K562 (cell line): ENCODE data around the gene STUM. TPM values are rescaled to one million over a fixed set of nuclear protein-coding genes. Genes with fewer than 3 reads are reported as not detected.
A peak's percentile ranks its signal among the peaks of the same experiment; 100 is the strongest.

ENCODE experiments used
- ATAC-seq: fragments of 200-7000 bp; cut with Tn5 transposase; 3 replicates; pipeline ENCODE4 v1.9.1; 2020; ENCODE audit warnings: moderate library complexity
- BruUV-seq: library from RNA; stranded (reverse); fragments of 400-500 nt; replicated peaks from 2 replicates; lab custom pipeline; 2021; lab: Mats Ljungman, UMichigan
- CTCF ChIA-PET: fragments of 300-600 bp; formaldehyde crosslinking; extraction: SDS; loops from one replicate; lab custom pipeline; 2021; ENCODE audit warnings: low intra/inter-chr PET ratio; lab: Yijun Ruan, JAX
- POLR2A ChIA-PET: fragments of 300-600, 350-650 bp; sonication (Branson Sonifier 250); formaldehyde crosslinking; extraction: SDS; loops from one replicate; lab custom pipeline; 2021; ENCODE audit warnings: antibody characterized with exemption, inconsistent platforms; lab: Yijun Ruan, JAX
- DNase-seq, 4 experiments: peaks; one replicate each; pipeline versions ENCODE4 v3.0.0 to v3.0.0-alpha.2; 2011 to 2018; ENCODE audit warnings: low spot score in 3 of 4, mixed read lengths in 3 of 4; ENCODE audit errors: extremely low read depth in 1 of 4
- FAIRE-seq: peaks from 2 replicates; lab custom pipeline; 2011; peaks lifted over from hg19 to GRCh38; lab: Jason Lieb, UNC
- H2AFZ ChIP-seq: 2 replicates; pipeline ENCODE4 v1.6.0; 2011; ENCODE audit warnings: low read depth, low read length, control low read depth, inconsistent platforms
- H3K27ac ChIP-seq: fragments of 200-600 bp; 3 replicates; pipeline ENCODE4 v1.8.0; 2011; ENCODE audit warnings: low read depth, mild to moderate bottlenecking, control low read depth, inconsistent platforms, low read length, moderate library complexity, mixed read lengths; ENCODE audit errors: extremely low read depth
- H3K27me3 ChIP-seq, 2 experiments: fragments of 300-600 bp in 1 of 2; 2 replicates in 1 of 2; 3 replicates in 1 of 2; pipeline versions ENCODE4 v1.6.0 to v1.8.0; 2011; ENCODE audit warnings: inconsistent platforms in 2 of 2, low read length in 2 of 2, mild to moderate bottlenecking in 1 of 2, mixed read lengths in 1 of 2, moderate library complexity in 1 of 2; ENCODE audit not compliant: control insufficient read depth in 2 of 2, insufficient read depth in 2 of 2
- H3K36me3 ChIP-seq: fragments of 300-600 bp; 3 replicates; pipeline ENCODE4 v1.8.0; 2011; ENCODE audit warnings: mild to moderate bottlenecking, low read length, inconsistent platforms; ENCODE audit not compliant: control insufficient read depth, insufficient read depth
- H3K4me1 ChIP-seq, 2 experiments: fragments of 200-600 bp in 1 of 2; replicated peaks in 1 of 2; 2 replicates in 1 of 2; 3 replicates in 1 of 2; pipeline versions ENCODE4 v1.5.1 to v1.8.0; 2011; ENCODE audit warnings: inconsistent platforms in 2 of 2, low read length in 2 of 2, mild to moderate bottlenecking in 1 of 2, mixed read lengths in 1 of 2, moderate library complexity in 1 of 2; ENCODE audit not compliant: control insufficient read depth in 2 of 2, insufficient read depth in 2 of 2
- H3K4me2 ChIP-seq: 2 replicates; pipeline ENCODE4 v1.6.1; 2011; ENCODE audit warnings: low read length, control low read depth, inconsistent platforms, mixed read lengths; ENCODE audit not compliant: insufficient read depth
- H3K4me3 ChIP-seq: fragments of 200-600 bp; sonication (generic), shearing (Covaris generic); 2 replicates; pipeline ENCODE4 v1.5.1; 2016; ENCODE audit warnings: control low read depth, inconsistent platforms
- H3K79me2 ChIP-seq: fragments of 200-600 bp; 3 replicates; pipeline ENCODE4 v1.8.0; 2011; ENCODE audit warnings: low read length, inconsistent platforms; ENCODE audit not compliant: control insufficient read depth, insufficient read depth
- H3K9ac ChIP-seq, 2 experiments: 2 replicates each; pipeline versions ENCODE4 v1.6.0 to v1.6.1; 2011; ENCODE audit warnings: low read depth in 2 of 2, low read length in 2 of 2, control low read depth in 1 of 2, inconsistent platforms in 1 of 2, mild to moderate bottlenecking in 1 of 2, mixed read lengths in 1 of 2; ENCODE audit not compliant: insufficient read depth in 1 of 2
- H3K9me1 ChIP-seq: one replicate; pipeline ENCODE4 v1.6.0; 2011; ENCODE audit warnings: inconsistent platforms, mild to moderate bottlenecking, low read length, moderate library complexity; ENCODE audit not compliant: control insufficient read depth, insufficient read depth
- H3K9me3 ChIP-seq: replicated peaks from 2 replicates; pipeline ENCODE4 v1.5.1; 2011; ENCODE audit warnings: low read depth, low read length, inconsistent platforms; ENCODE audit not compliant: control insufficient read depth, insufficient read depth
- H4K20me1 ChIP-seq: replicated peaks from 2 replicates; pipeline ENCODE4 v1.6.1; 2011; ENCODE audit warnings: low read length, inconsistent platforms, mixed read lengths; ENCODE audit not compliant: control insufficient read depth, insufficient read depth
- C11orf30 ChIP-seq: fragments of 450-650 bp; IDR thresholded peaks from 2 replicates; pipeline ENCODE4 v1.6.1; 2016; ENCODE audit warnings: low read depth, mild to moderate bottlenecking
- CC2D1A ChIP-seq: fragments of 450-650 bp; IDR thresholded peaks from 2 replicates; pipeline ENCODE4 v1.6.1; 2017; ENCODE audit warnings: mild to moderate bottlenecking
- FOXP1 ChIP-seq: sonication (generic); formaldehyde crosslinking; IDR thresholded peaks from 2 replicates; pipeline ENCODE4 v1.8.0; 2022; ENCODE audit warnings: mild to moderate bottlenecking, missing genetic modification reagents
- MAFG ChIP-seq: fragments of 450-650 bp; conservative IDR thresholded peaks from 2 replicates; pipeline ENCODE4 v1.6.1; 2016; ENCODE audit warnings: missing genetic modification characterization, missing compliant biosample characterization
- NFE2 ChIP-seq: IDR thresholded peaks from 2 replicates; pipeline ENCODE4 v1.6.1; 2014; ENCODE audit warnings: antibody characterized with exemption, low read depth
- NFRKB ChIP-seq: fragments of 450-650 bp; IDR thresholded peaks from 2 replicates; pipeline ENCODE4 v1.6.1; 2016; ENCODE audit warnings: low read depth
- ZKSCAN8 ChIP-seq: fragments of 200-800 bp; sonication (Bioruptor generic); IDR thresholded peaks from 2 replicates; pipeline ENCODE4 v1.6.1; 2016; ENCODE audit warnings: missing genetic modification characterization, missing compliant biosample characterization
- ZNF316 ChIP-seq: fragments of 450-650 bp; IDR thresholded peaks from 2 replicates; pipeline ENCODE4 v1.6.1; 2016
- ZNF707 ChIP-seq: fragments of 250-450 bp; sonication (Bioruptor Pico); conservative IDR thresholded peaks from 2 replicates; pipeline ENCODE4 v1.8.0; 2022; ENCODE audit warnings: inconsistent platforms, mild to moderate bottlenecking, moderate library complexity
- ZNF75A ChIP-seq: fragments of 450-650 bp; formaldehyde crosslinking; IDR thresholded peaks from 2 replicates; pipeline ENCODE4 v1.4.0; 2020; ENCODE audit warnings: mild to moderate bottlenecking
- WGBS: fragments of 100-300 bp; shearing (Covaris generic); methylation state at CpG from one replicate; pipeline ENCODE4 v1.1.6; 2016; ENCODE audit warnings: low coverage, mixed read lengths; ENCODE audit not compliant: insufficient coverage; ENCODE audit errors: missing lambda C conversion rate; 5-methylcytosine and 5-hydroxymethylcytosine counted together
- in situ Hi-C: fragments of 300-500 bp; cut with MboI; formaldehyde crosslinking; loops from 4 replicates; pipeline ENCODE4 v1.15.0; 2018; ENCODE audit warnings: inconsistent platforms, mixed read lengths
- intact Hi-C: fragments of 100-400 bp; cut with micrococcal nuclease; formaldehyde crosslinking; loops from 2 replicates; pipeline ENCODE4 v1.14.2; 2022
- polyA plus RNA-seq, 8 experiments: library from polyadenylated mRNA; depleted of rRNA in 4 of 8; stranded (reverse) in 5 of 8; unstranded in 3 of 8; fragments of >200 nt; fragmentation: Nextera tagmentation in 2 of 8; fragmentation: Illumina TruSeq in 1 of 8; extraction: Ambion mirVana in 2 of 8; extraction: Trizol in 1 of 8; gene quantifications; 2 replicates each; pipeline versions ENCODE4 v1.2.1 to v1.2.3, GENCODE V29; 2011 to 2014; ENCODE audit warnings: inconsistent platforms in 1 of 8, missing spikeins in 1 of 8
- total RNA-seq, 7 experiments: library from RNA; depleted of rRNA in 6 of 7; stranded (reverse); fragments of >200 nt in 6 of 7; fragmentation: Illumina TruSeq in 2 of 7; extraction: Trizol in 2 of 7; gene quantifications; 2 replicates each; pipeline versions ENCODE4 v1.2.1 to v1.2.3, GENCODE V29; 2011 to 2021; ENCODE audit warnings: low replicate concordance in 1 of 7
- TF ChIP-seq, protein P1 (sequence below), 2 experiments: IDR thresholded peaks in 1 of 2; conservative IDR thresholded peaks in 1 of 2; 2 replicates each; pipeline ENCODE4 v1.6.1; 2016; ENCODE audit warnings: low read depth in 2 of 2, mild to moderate bottlenecking in 1 of 2, missing compliant biosample characterization in 1 of 2, missing genetic modification characterization in 1 of 2, moderate library complexity in 1 of 2
- TF ChIP-seq, protein P2 (sequence below): fragments of 450-650 bp; IDR thresholded peaks from 2 replicates; pipeline ENCODE4 v1.6.1; 2016
- TF ChIP-seq, protein P3 (sequence below): sonication (generic); formaldehyde crosslinking; IDR thresholded peaks from 2 replicates; pipeline ENCODE4 v1.8.0; 2023; ENCODE audit warnings: mild to moderate bottlenecking, missing genetic modification reagents

STUM gene
- total and polyA plus RNA-seq, 9 of the 15 experiments (the other 6 are each of a cell fraction or from before 2014, with no cell fraction given) = not detected

DNA sequence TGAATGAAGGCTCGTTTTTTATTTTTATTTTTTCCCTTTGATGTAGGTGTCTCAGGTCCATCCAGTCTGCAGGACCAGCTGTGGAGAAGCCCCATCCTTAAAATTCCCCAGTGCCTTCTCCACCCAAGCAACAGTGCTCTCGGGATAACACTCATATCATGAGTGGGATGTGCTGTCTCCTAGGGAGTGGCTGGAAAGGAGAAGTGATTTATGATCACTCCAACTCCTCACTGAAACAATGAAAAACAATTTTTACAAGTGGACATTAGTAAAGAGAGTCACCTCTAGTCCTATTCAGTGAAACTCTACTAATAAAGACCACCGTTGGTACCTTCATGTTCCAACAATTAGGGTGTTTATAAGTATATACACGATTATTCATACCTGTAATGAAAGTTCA, 3.5 kb downstream of the STUM start (continued):
- TF ChIP-seq, protein P1, sequence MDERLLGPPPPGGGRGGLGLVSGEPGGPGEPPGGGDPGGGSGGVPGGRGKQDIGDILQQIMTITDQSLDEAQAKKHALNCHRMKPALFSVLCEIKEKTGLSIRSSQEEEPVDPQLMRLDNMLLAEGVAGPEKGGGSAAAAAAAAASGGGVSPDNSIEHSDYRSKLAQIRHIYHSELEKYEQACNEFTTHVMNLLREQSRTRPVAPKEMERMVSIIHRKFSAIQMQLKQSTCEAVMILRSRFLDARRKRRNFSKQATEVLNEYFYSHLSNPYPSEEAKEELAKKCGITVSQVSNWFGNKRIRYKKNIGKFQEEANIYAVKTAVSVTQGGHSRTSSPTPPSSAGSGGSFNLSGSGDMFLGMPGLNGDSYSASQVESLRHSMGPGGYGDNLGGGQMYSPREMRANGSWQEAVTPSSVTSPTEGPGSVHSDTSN (CRISPR knock-in tag; IDR thresholded peaks at IDR 0.05; ENCODE audit: low read depth) = no peak
- TF ChIP-seq, protein P1 (tag; conservative IDR thresholded peaks at IDR 0.05; ENCODE audit: low read depth) = peak; percentile 51
- TF ChIP-seq, protein P2, sequence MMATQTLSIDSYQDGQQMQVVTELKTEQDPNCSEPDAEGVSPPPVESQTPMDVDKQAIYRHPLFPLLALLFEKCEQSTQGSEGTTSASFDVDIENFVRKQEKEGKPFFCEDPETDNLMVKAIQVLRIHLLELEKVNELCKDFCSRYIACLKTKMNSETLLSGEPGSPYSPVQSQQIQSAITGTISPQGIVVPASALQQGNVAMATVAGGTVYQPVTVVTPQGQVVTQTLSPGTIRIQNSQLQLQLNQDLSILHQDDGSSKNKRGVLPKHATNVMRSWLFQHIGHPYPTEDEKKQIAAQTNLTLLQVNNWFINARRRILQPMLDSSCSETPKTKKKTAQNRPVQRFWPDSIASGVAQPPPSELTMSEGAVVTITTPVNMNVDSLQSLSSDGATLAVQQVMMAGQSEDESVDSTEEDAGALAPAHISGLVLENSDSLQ = peak; percentile 41; the same call in 1 of the 2 replicates
- no peak for TF ChIP-seq CC2D1A
- TF ChIP-seq, all 486 proteins: peak for 3

DNA sequence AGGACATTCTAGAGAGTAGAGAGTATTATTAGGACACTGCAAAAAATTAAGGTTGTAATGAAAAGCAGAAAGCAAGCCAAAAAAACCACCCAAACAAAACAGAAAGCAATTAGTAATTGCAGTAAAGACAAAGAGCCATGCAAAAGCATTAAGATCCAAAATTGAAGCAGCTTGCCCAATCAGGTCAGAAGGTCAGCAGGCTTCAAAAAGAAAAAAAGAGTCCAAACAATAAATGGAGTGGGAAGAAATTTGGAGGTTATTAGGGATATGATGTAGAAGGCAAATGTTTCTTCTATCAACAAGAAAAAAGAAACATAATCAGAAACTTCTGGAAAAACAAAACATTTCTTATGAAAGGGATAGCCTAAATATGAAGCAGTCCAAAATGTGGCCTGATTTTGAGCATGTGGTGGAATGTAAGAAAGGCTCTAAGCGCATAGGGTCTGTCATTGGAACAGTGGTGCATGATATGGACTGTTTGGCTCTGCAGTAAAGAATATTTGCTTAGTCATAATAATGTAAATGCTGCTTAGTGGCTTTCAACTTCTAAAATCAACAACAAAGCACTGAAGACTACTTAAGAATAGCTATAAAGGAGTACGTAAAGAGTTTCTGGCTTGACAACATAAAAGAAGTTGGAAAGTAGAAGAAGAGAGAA, 4.8 kb downstream of the STUM start:
- WGBS = 10% methylated on average over 2 of the region's 2 CpGs
- TF ChIP-seq ZNF707 (no peak), NFRKB (no peak), ZNF316 (peak; percentile 29; the same call in 1 of the 2 replicates), NFE2 (0 out of 2 replicates have a peak, but pooled peaks have one; percentile 21), C11orf30 (peak; percentile 31; the same call in 1 of the 2 replicates), ZNF75A (no peak), ZKSCAN8 (no peak), FOXP1 (CRISPR knock-in tag) (no peak), MAFG (peak; percentile 51)
- TF ChIP-seq, protein P3, sequence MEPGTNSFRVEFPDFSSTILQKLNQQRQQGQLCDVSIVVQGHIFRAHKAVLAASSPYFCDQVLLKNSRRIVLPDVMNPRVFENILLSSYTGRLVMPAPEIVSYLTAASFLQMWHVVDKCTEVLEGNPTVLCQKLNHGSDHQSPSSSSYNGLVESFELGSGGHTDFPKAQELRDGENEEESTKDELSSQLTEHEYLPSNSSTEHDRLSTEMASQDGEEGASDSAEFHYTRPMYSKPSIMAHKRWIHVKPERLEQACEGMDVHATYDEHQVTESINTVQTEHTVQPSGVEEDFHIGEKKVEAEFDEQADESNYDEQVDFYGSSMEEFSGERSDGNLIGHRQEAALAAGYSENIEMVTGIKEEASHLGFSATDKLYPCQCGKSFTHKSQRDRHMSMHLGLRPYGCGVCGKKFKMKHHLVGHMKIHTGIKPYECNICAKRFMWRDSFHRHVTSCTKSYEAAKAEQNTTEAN (CRISPR knock-in tag) = no peak

More for the DNA sequence above, 4.8 kb downstream of the STUM start:
- BruUV-seq = no TSS peak
- CTCF ChIA-PET = no interaction called here
- in situ Hi-C loops (no loop called here), intact Hi-C loops (no loop called here)
- H3K79me2 ChIP-seq = no peaks in the 10 kb centered on the region
- H2AFZ ChIP-seq = no peak overlapping the region
- H3K4me3 ChIP-seq = no peak overlapping the region
- H3K9me3 ChIP-seq = no peaks in the 10 kb centered on the region
- DNase-seq (no peak), ATAC-seq (no peak), FAIRE-seq (no peak)
- H3K9ac ChIP-seq = no peak overlapping the region
- no peak overlapping the region for H3K27ac ChIP-seq
- no peaks in the 10 kb centered on the region for H3K36me3 ChIP-seq
- H4K20me1 ChIP-seq = no peaks in the 10 kb centered on the region
- H3K4me1 ChIP-seq = peaks cover 0 to 15% of the 10 kb centered on the region in 2 experiments; a peak in 3 of 5 replicates
- H3K9me1 ChIP-seq = no peaks in the 10 kb centered on the region
- H3K27me3 ChIP-seq = peaks cover 19 to 50% of the 10 kb centered on the region in 2 experiments; a peak in 4 of 5 replicates
- H3K4me2 ChIP-seq = no peak overlapping the region
- POLR2A ChIA-PET = no interaction called here
